HEK293 (cell line): Measurements from ENCODE around the gene ALOX12.

ENCODE experiments used
- CTCF ChIP-seq: fragments of 450-650 bp; formaldehyde crosslinking; IDR thresholded peaks from 2 replicates; pipeline ENCODE4 v1.5.1; 2016; ENCODE audit warnings: missing biosample characterization, missing genetic modification characterization
- MYNN ChIP-seq: fragments of 450-650 bp; formaldehyde crosslinking; IDR thresholded peaks from 2 replicates; pipeline ENCODE4 v1.5.1; 2016; ENCODE audit warnings: missing biosample characterization, missing genetic modification characterization, borderline replicate concordance
- YY1 ChIP-seq: fragments of 450-650 bp; formaldehyde crosslinking; IDR thresholded peaks from 2 replicates; pipeline ENCODE4 v1.5.1; 2018; ENCODE audit warnings: missing biosample characterization, missing genetic modification characterization
- ZNF391 ChIP-seq: fragments of 450-650 bp; formaldehyde crosslinking; IDR thresholded peaks from 2 replicates; pipeline ENCODE4 v1.5.1; 2016; ENCODE audit warnings: low read depth, missing biosample characterization, missing genetic modification characterization, borderline replicate concordance
- ZNF580 ChIP-seq: fragments of 450-650 bp; formaldehyde crosslinking; IDR thresholded peaks from 2 replicates; pipeline ENCODE4 v1.5.1; 2016; ENCODE audit warnings: missing biosample characterization, missing genetic modification characterization
- ZNF624 ChIP-seq: fragments of 450-650 bp; formaldehyde crosslinking; IDR thresholded peaks from 2 replicates; pipeline ENCODE4 v1.5.1; 2017; ENCODE audit warnings: missing biosample characterization, missing genetic modification characterization
- ZNF670 ChIP-seq: fragments of 450-650 bp; formaldehyde crosslinking; IDR thresholded peaks from 2 replicates; pipeline ENCODE4 v1.5.1; 2016; ENCODE audit warnings: missing biosample characterization, missing genetic modification characterization, low read depth
- ZNF707 ChIP-seq: fragments of 450-650 bp; formaldehyde crosslinking; IDR thresholded peaks from 2 replicates; pipeline ENCODE4 v1.5.1; 2016; ENCODE audit warnings: missing biosample characterization, missing genetic modification characterization
- TF ChIP-seq, protein P1 (sequence below): fragments of 450-650 bp; formaldehyde crosslinking; IDR thresholded peaks from 2 replicates; pipeline ENCODE4 v1.5.1; 2016; ENCODE audit warnings: missing biosample characterization, missing genetic modification characterization, low read depth

- TF ChIP-seq CTCF (tag by site-specific recombination) (no peak), ZNF624 (tag by site-specific recombination) (no peak), YY1 (tag by site-specific recombination) (no peak), ZNF580 (tag by site-specific recombination) (no peak), ZNF707 (tag by site-specific recombination) (no peak), MYNN (tag by site-specific recombination) (no peak), ZNF670 (no peak), ZNF391 (tag by site-specific recombination) (no peak)
- TF ChIP-seq, protein P1, sequence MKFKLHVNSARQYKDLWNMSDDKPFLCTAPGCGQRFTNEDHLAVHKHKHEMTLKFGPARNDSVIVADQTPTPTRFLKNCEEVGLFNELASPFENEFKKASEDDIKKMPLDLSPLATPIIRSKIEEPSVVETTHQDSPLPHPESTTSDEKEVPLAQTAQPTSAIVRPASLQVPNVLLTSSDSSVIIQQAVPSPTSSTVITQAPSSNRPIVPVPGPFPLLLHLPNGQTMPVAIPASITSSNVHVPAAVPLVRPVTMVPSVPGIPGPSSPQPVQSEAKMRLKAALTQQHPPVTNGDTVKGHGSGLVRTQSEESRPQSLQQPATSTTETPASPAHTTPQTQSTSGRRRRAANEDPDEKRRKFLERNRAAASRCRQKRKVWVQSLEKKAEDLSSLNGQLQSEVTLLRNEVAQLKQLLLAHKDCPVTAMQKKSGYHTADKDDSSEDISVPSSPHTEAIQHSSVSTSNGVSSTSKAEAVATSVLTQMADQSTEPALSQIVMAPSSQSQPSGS = no peak
Measured at GRCh38 chr17:6981426-6981825, 14.4 kb upstream of the ALOX12 start.
